ENCODE results near the gene CAMP.

DNA sequence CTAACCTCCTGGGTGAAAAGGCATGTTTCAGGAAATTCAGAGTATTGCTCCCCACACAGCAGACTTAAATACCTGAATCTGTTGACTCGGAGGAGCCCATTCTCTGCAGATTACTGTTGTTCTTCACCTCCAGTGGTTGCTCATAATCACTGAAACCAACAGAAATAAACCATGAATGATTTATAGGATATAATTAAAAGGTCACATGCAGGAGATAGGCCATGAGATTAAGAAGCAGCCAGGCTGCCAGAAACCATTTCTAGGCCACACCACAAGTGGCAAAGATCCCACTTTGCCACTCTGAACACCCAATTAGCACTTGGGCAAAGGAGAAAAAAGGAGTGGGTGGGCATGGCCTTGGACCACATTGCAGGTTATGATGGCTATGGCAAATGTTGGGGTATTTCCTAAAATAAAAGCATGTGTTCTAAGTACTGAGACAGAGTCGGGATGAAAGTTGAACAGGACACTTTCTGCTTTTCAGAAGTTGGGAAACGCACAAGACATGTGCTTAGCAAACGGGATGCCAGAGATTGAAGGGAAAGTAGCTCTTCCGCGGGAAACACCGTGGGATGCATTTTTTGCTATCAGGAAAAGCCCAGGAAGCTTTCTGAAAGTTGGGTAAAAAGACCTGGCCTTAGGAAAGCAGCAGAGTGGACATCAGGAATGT is 36.5 kb upstream of the CAMP start:
- TF ChIP-seq, protein P1, sequence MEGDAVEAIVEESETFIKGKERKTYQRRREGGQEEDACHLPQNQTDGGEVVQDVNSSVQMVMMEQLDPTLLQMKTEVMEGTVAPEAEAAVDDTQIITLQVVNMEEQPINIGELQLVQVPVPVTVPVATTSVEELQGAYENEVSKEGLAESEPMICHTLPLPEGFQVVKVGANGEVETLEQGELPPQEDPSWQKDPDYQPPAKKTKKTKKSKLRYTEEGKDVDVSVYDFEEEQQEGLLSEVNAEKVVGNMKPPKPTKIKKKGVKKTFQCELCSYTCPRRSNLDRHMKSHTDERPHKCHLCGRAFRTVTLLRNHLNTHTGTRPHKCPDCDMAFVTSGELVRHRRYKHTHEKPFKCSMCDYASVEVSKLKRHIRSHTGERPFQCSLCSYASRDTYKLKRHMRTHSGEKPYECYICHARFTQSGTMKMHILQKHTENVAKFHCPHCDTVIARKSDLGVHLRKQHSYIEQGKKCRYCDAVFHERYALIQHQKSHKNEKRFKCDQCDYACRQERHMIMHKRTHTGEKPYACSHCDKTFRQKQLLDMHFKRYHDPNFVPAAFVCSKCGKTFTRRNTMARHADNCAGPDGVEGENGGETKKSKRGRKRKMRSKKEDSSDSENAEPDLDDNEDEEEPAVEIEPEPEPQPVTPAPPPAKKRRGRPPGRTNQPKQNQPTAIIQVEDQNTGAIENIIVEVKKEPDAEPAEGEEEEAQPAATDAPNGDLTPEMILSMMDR (IDR thresholded peaks at IDR 0.05; ENCODE audit: poor library complexity) = no peak
- TF ChIP-seq EZH2 (IDR thresholded peaks at IDR 0.05; ENCODE audit: borderline replicate concordance) (no peak), EZH2phosphoT487 (IDR thresholded peaks at IDR 0.05; ENCODE audit: low read depth, severe bottlenecking, unreplicated experiment) (no peak)
